SK-N-MC (cell line): ENCODE data around the gene PDK1.
"Not testable (repeated sequence)": the region's sequence is repeated elsewhere in the genome, so short reads cannot be mapped to it uniquely, and the experiment has no call there.

ENCODE experiments used
- DNase-seq: peaks from one replicate; pipeline ENCODE4 v3.0.0-alpha.2; 2011; ENCODE audit warnings: low read depth, low spot score
- H3K27ac ChIP-seq: fragments of 200-600 bp; sonication (generic); 2 replicates; pipeline ENCODE4 v1.5.1; 2016; ENCODE audit warnings: mixed run types
- H3K36me3 ChIP-seq: fragments of 200-600 bp; sonication (generic); 2 replicates; pipeline ENCODE4 v1.6.1; 2017; ENCODE audit warnings: antibody characterized with exemption, low read length, mixed read lengths; ENCODE audit not compliant: insufficient read depth
- H3K4me3 ChIP-seq: fragments of 200-600 bp; sonication (generic); 2 replicates; pipeline ENCODE4 v1.5.1; 2016
- H3K9ac ChIP-seq: fragments of 200-600 bp; sonication (generic); 2 replicates; pipeline ENCODE4 v1.8.0; 2017; ENCODE audit warnings: mixed run types, mixed read lengths; ENCODE audit not compliant: insufficient read length
- H3K9me3 ChIP-seq: fragments of 200-600 bp; sonication (generic); 2 replicates; pipeline ENCODE4 v1.6.1; 2017; ENCODE audit warnings: low read depth, mild to moderate bottlenecking, antibody characterized with exemption, low read length, moderate library complexity, mixed read lengths
- EZH2 ChIP-seq: fragments of 200-600 bp; sonication (generic); IDR thresholded peaks from one replicate; pipeline ENCODE4 v1.6.1; 2017; ENCODE audit warnings: antibody characterized with exemption
- FOXP2 ChIP-seq: optimal IDR thresholded peaks from 2 replicates; pipeline ENCODE3; 2011; ENCODE audit warnings: mild to moderate bottlenecking, moderate library complexity; ENCODE audit not compliant: insufficient read depth; ENCODE audit errors: extremely low read length, control extremely low read depth
- POLR2AphosphoS5 ChIP-seq: IDR thresholded peaks from 2 replicates; pipeline ENCODE4 v1.6.1; 2012; ENCODE audit warnings: mild to moderate bottlenecking, low read depth, low read length, borderline replicate concordance

The PDK1 gene

GRCh38 chr2:172518995-172519394, 36.9 kb upstream of the PDK1 start:
- H3K27ac ChIP-seq: no peak overlapping the region
- no peak for DNase-seq
- TF ChIP-seq POLR2AphosphoS5 (no peak), EZH2 (no peak), FOXP2 (no peak)
- H3K9ac ChIP-seq: no peak overlapping the region
- H3K9me3 ChIP-seq: no peaks in the 10 kb centered on the region
- H3K4me3 ChIP-seq: no peak overlapping the region
- H3K36me3 ChIP-seq: no peaks in the 10 kb centered on the region

GRCh38 chr2:172525601-172526000, 30.3 kb upstream of the PDK1 start:
- no peak for TF ChIP-seq EZH2
- TF ChIP-seq POLR2AphosphoS5: no peak
- no peak for TF ChIP-seq FOXP2

GRCh38 chr2:172531309-172531708, 24.6 kb upstream of the PDK1 start:
- Histone ChIP-seq H3K4me3 (no peak overlapping the region), H3K36me3 (no peaks in the 10 kb centered on the region), H3K9me3 (no peaks in the 10 kb centered on the region), H3K9ac (no peak overlapping the region), H3K27ac (no peak overlapping the region)
- DNase-seq: no peak
- no peak for TF ChIP-seq POLR2AphosphoS5
- TF ChIP-seq EZH2: no peak
- TF ChIP-seq FOXP2: no peak

More at GRCh38 chr2:172525601-172526000, 30.3 kb upstream of the PDK1 start:
- Histone ChIP-seq H3K4me3 (no peak overlapping the region), H3K9me3 (no peaks in the 10 kb centered on the region), H3K9ac (no peak overlapping the region), H3K27ac (no peak overlapping the region), H3K36me3 (no peaks in the 10 kb centered on the region)
- no peak for DNase-seq

GRCh38 chr2:172532461-172532860, 23.4 kb upstream of the PDK1 start:
- DNase-seq, H3K9ac ChIP-seq, H3K9me3 ChIP-seq, H3K27ac ChIP-seq, H3K4me3 ChIP-seq, H3K36me3 ChIP-seq: not testable (repeated sequence)

- Histone ChIP-seq H3K36me3 (no peaks in the 10 kb centered on the region), H3K27ac (no peak overlapping the region), H3K9ac (no peak overlapping the region), H3K4me3 (no peak overlapping the region), H3K9me3 (no peaks in the 10 kb centered on the region)
- DNase-seq: no peak
- no peak for TF ChIP-seq FOXP2
- no peak for TF ChIP-seq EZH2
- no peak for TF ChIP-seq POLR2AphosphoS5
Measured at GRCh38 chr2:172533687-172534086, 22.2 kb upstream of the PDK1 start.

GRCh38 chr2:172535119-172535518, 20.8 kb upstream of the PDK1 start:
- Histone ChIP-seq H3K9ac (no peak overlapping the region), H3K9me3 (peaks cover 3% of the 10 kb centered on the region; the same call in 1 of the 2 replicates), H3K36me3 (no peaks in the 10 kb centered on the region), H3K27ac (no peak overlapping the region), H3K4me3 (no peak overlapping the region)
- TF ChIP-seq FOXP2 (no peak), EZH2 (no peak), POLR2AphosphoS5 (no peak)
- DNase-seq: no peak

GRCh38 chr2:172537851-172538250, 18.0 kb upstream of the PDK1 start:
- not testable (repeated sequence) for H3K9me3 ChIP-seq, H3K36me3 ChIP-seq, H3K27ac ChIP-seq, DNase-seq, H3K9ac ChIP-seq, H3K4me3 ChIP-seq

- TF ChIP-seq EZH2 (no peak), FOXP2 (no peak), POLR2AphosphoS5 (no peak)
- H3K9me3 ChIP-seq: peaks cover 3% of the 10 kb centered on the region; the same call in 1 of the 2 replicates
Measured at GRCh38 chr2:172539767-172540166, 16.1 kb upstream of the PDK1 start.

GRCh38 chr2:172540421-172540820, 15.5 kb upstream of the PDK1 start:
- H3K9me3 ChIP-seq: peaks cover 3% of the 10 kb centered on the region; the same call in 1 of the 2 replicates
- DNase-seq: no peak
- H3K4me3 ChIP-seq: no peak overlapping the region
- no peaks in the 10 kb centered on the region for H3K36me3 ChIP-seq
- no peak overlapping the region for H3K27ac ChIP-seq
- no peak overlapping the region for H3K9ac ChIP-seq
- TF ChIP-seq EZH2 (no peak), FOXP2 (no peak), POLR2AphosphoS5 (no peak)

More at GRCh38 chr2:172539767-172540166, 16.1 kb upstream of the PDK1 start:
- no peak for DNase-seq
- Histone ChIP-seq H3K9ac (no peak overlapping the region), H3K36me3 (no peaks in the 10 kb centered on the region), H3K4me3 (no peak overlapping the region), H3K27ac (no peak overlapping the region)
